HCT116 (cell line): Measurements from ENCODE around the gene ALLC. TPM values are rescaled to one million over a fixed set of nuclear protein-coding genes. Genes with fewer than 3 reads are reported as not detected.

Source experiments
- ATAC-seq: fragments of 200-7000 bp; cut with Tn5 transposase; 2 replicates; pipeline ENCODE4 v1.9.1; 2020; ENCODE audit warnings: mild to moderate bottlenecking, moderate library complexity
- BruUV-seq: library from RNA; stranded (reverse); fragments of 400-500 nt; replicated peaks from 2 replicates; lab custom pipeline; 2021; lab: Mats Ljungman, UMichigan
- CTCF ChIA-PET: fragments of 300-600 bp; sonication (Branson Sonifier 250); formaldehyde crosslinking; loops from one replicate; lab custom pipeline; 2021; ENCODE audit warnings: antibody characterized with exemption; lab: Charles Lee
- POLR2A ChIA-PET: fragments of 300-600, 350-600 bp; sonication (Branson Sonifier 250); formaldehyde crosslinking; loops from one replicate; lab custom pipeline; 2021; ENCODE audit warnings: antibody characterized with exemption; lab: Charles Lee
- RAD21 ChIA-PET, 2 experiments: fragments of 300-600 bp; sonication (Branson Sonifier 250); formaldehyde crosslinking; loops; one replicate each; lab custom pipeline; 2023; ENCODE audit warnings: low total read pairs in 2 of 2; ENCODE audit not compliant: uncharacterized antibody in 2 of 2, unreplicated experiment in 2 of 2, low non-redundant PET in 1 of 2; lab: Charles Lee
- DNase-seq: peaks from one replicate; pipeline ENCODE4 v3.0.0-alpha.2; 2010; ENCODE audit warnings: low read depth, low spot score
- H2AFZ ChIP-seq: fragments of 200-600 bp; shearing (Covaris generic), sonication (generic); 2 replicates; pipeline ENCODE4 v1.6.1; 2017; ENCODE audit warnings: low read depth, mixed run types, mixed read lengths, antibody characterized with exemption, low read length; ENCODE audit not compliant: poor library complexity, severe bottlenecking
- H3K27ac ChIP-seq: 2 replicates; pipeline ENCODE4 v1.5.1; 2012; ENCODE audit warnings: low read depth, low read length
- H3K27me3 ChIP-seq: fragments of 200-600 bp; sonication (generic); 2 replicates; pipeline ENCODE4 v1.6.1; 2016; ENCODE audit warnings: mixed run types, low read length, mixed read lengths; ENCODE audit not compliant: insufficient read depth
- H3K36me3 ChIP-seq, 2 experiments: fragments of 200-500 bp in 1 of 2; fragments of 200-600 bp in 1 of 2; sonication (Bioruptor generic) in 1 of 2; sonication (generic) in 1 of 2; 2 replicates each; pipeline versions ENCODE4 v1.5.1 to v1.6.1; 2014 to 2016; ENCODE audit warnings: low read length in 2 of 2, inconsistent platforms in 1 of 2, mixed read lengths in 1 of 2, mixed run types in 1 of 2; ENCODE audit not compliant: insufficient read depth in 2 of 2, control insufficient read depth in 1 of 2
- H3K4me1 ChIP-seq, 2 experiments: fragments of 200-600 bp in 1 of 2; sonication (generic) in 1 of 2; 2 replicates each; pipeline versions ENCODE4 v1.5.1 to v1.6.1; 2012 to 2017; ENCODE audit warnings: low read length in 2 of 2, inconsistent platforms in 1 of 2, mild to moderate bottlenecking in 1 of 2, mixed read lengths in 1 of 2, mixed run types in 1 of 2, moderate library complexity in 1 of 2; ENCODE audit not compliant: insufficient read depth in 2 of 2, control insufficient read depth in 1 of 2
- H3K4me2 ChIP-seq: fragments of 200-600 bp; sonication (generic); 2 replicates; pipeline ENCODE4 v1.6.1; 2017; ENCODE audit warnings: mixed run types, low read length, mixed read lengths
- H3K4me3 ChIP-seq, 2 experiments: fragments of 200-600 bp in 1 of 2; sonication (generic) in 1 of 2; replicated peaks in 1 of 2; 2 replicates each; pipeline ENCODE4 v1.5.1; 2011 to 2016; ENCODE audit warnings: low read length in 2 of 2, control low read depth in 1 of 2, low read depth in 1 of 2, mild to moderate bottlenecking in 1 of 2, mixed read lengths in 1 of 2, mixed run types in 1 of 2
- H3K79me2 ChIP-seq: fragments of 200-600 bp; sonication (generic); 2 replicates; pipeline ENCODE4 v1.6.1; 2017; ENCODE audit warnings: mild to moderate bottlenecking, mixed run types, low read length, moderate library complexity, mixed read lengths; ENCODE audit not compliant: insufficient read depth
- H3K9ac ChIP-seq: fragments of 200-600 bp; sonication (generic); 2 replicates; pipeline ENCODE4 v1.6.1; 2016; ENCODE audit warnings: low read length, mixed read lengths
- H3K9me2 ChIP-seq: fragments of 200-600 bp; sonication (generic), shearing (Covaris generic); 2 replicates; pipeline ENCODE4 v1.6.1; 2017; ENCODE audit warnings: mixed run types, mild to moderate bottlenecking, moderate library complexity; ENCODE audit not compliant: insufficient read depth
- H3K9me3 ChIP-seq, 2 experiments: fragments of 200-500 bp in 1 of 2; fragments of 200-600 bp in 1 of 2; sonication (Bioruptor generic) in 1 of 2; sonication (generic) in 1 of 2; 2 replicates each; pipeline ENCODE4 v1.6.1; 2014 to 2017; ENCODE audit warnings: low read length in 2 of 2, mixed read lengths in 2 of 2, inconsistent platforms in 1 of 2, low read depth in 1 of 2, mild to moderate bottlenecking in 1 of 2, mixed run types in 1 of 2, moderate library complexity in 1 of 2; ENCODE audit not compliant: control insufficient read depth in 1 of 2, insufficient read depth in 1 of 2
- H4K20me1 ChIP-seq: fragments of 200-600 bp; sonication (generic), shearing (Covaris generic); 2 replicates; pipeline ENCODE4 v1.6.1; 2017; ENCODE audit warnings: mixed run types, mild to moderate bottlenecking, moderate library complexity; ENCODE audit not compliant: insufficient read depth
- EGR1 ChIP-seq: IDR thresholded peaks from 2 replicates; pipeline ENCODE4 v1.6.1; 2012; ENCODE audit warnings: low read depth
- ELF1 ChIP-seq: IDR thresholded peaks from 2 replicates; pipeline ENCODE4 v1.6.1; 2012; ENCODE audit warnings: low read depth, borderline replicate concordance
- EZH2 ChIP-seq: fragments of 200-600 bp; sonication (generic); IDR thresholded peaks from 2 replicates; pipeline ENCODE4 v1.6.1; 2017; ENCODE audit warnings: antibody characterized with exemption, mixed run types
- FOSL1 ChIP-seq: IDR thresholded peaks from 2 replicates; pipeline ENCODE4 v1.6.1; 2012; ENCODE audit warnings: low read depth
- POLR2A ChIP-seq: IDR thresholded peaks from 2 replicates; pipeline ENCODE4 v1.7.0; 2011; ENCODE audit warnings: borderline replicate concordance; ENCODE audit not compliant: insufficient read depth, insufficient read length; ENCODE audit errors: extremely low read depth
- POLR2AphosphoS5 ChIP-seq: IDR thresholded peaks from 2 replicates; pipeline ENCODE4 v1.6.1; 2011; ENCODE audit warnings: mild to moderate bottlenecking, low read depth, low read length, moderate library complexity
- RAD21 ChIP-seq: IDR thresholded peaks from 2 replicates; pipeline ENCODE4 v1.6.1; 2012; ENCODE audit warnings: low read depth, mild to moderate bottlenecking
- SIN3A ChIP-seq: IDR thresholded peaks from 2 replicates; pipeline ENCODE4 v1.6.1; 2012; ENCODE audit warnings: low read depth
- TCF7L2 ChIP-seq: IDR thresholded peaks from 2 replicates; pipeline ENCODE4 v1.7.0; 2011; ENCODE audit warnings: borderline replicate concordance, inconsistent platforms; ENCODE audit not compliant: insufficient read depth, insufficient read length; ENCODE audit errors: extremely low read depth
- YY1 ChIP-seq: IDR thresholded peaks from 2 replicates; pipeline ENCODE4 v1.6.1; 2011; ENCODE audit warnings: low read length, low read depth, moderate library complexity, mild to moderate bottlenecking; ENCODE audit not compliant: insufficient replicate concordance; ENCODE audit errors: extremely low read depth
- ZNF274 ChIP-seq: fragments of 200-500 bp; sonication (Bioruptor generic); IDR thresholded peaks from 2 replicates; pipeline ENCODE4 v1.6.1; 2014; ENCODE audit warnings: mild to moderate bottlenecking, low read depth, low read length, inconsistent platforms
- intact Hi-C: fragments of 100-400 bp; cut with micrococcal nuclease; formaldehyde crosslinking; loops from 2 replicates; pipeline ENCODE4 v1.10.0; 2022
- total RNA-seq: library from RNA; stranded (reverse); gene quantifications from one replicate; pipeline ENCODE4 v1.2.1, GENCODE V29; 2021; ENCODE audit not compliant: unreplicated experiment
- TF ChIP-seq, protein P1 (sequence below): IDR thresholded peaks from 2 replicates; pipeline ENCODE4 v1.6.1; 2011; ENCODE audit warnings: mild to moderate bottlenecking, low read length, moderate library complexity; ENCODE audit not compliant: insufficient replicate concordance; ENCODE audit errors: extremely low read depth
- TF ChIP-seq, protein P2 (sequence below): IDR thresholded peaks from 2 replicates; pipeline ENCODE4 v1.6.1; 2012
- TF ChIP-seq, protein P3 (sequence below): IDR thresholded peaks from 2 replicates; pipeline ENCODE4 v1.6.1; 2012; ENCODE audit warnings: low read depth

ALLC gene
- total RNA-seq, 1 experiment from 2014 or later, result not detected

- H3K27ac ChIP-seq, result no peak overlapping the region
- peaks cover 0 to 8% of the 10 kb centered on the region in 2 experiments; a peak in 2 of 4 replicates for H3K4me1 ChIP-seq
- no peak overlapping the region for H3K4me2 ChIP-seq
- H3K36me3 ChIP-seq, result no peaks in the 10 kb centered on the region
- ATAC-seq (no peak), DNase-seq (no peak)
- no TSS peak for BruUV-seq
- H3K9me3 ChIP-seq, result no peaks in the 10 kb centered on the region
- no peak overlapping the region for H3K9ac ChIP-seq
- no peaks in the 10 kb centered on the region for H3K79me2 ChIP-seq
- H3K9me2 ChIP-seq, result no peaks in the 10 kb centered on the region
- no peak overlapping the region for H2AFZ ChIP-seq
- ChIA-PET CTCF (no interaction called here), RAD21 (no interaction called here), POLR2A (no interaction called here)
- peaks cover 39% of the 10 kb centered on the region for H3K27me3 ChIP-seq
- no peak for TF ChIP-seq ZNF274
- TF ChIP-seq POLR2AphosphoS5, result no peak
- TF ChIP-seq SIN3A, result no peak
- TF ChIP-seq YY1, result no peak
- TF ChIP-seq EZH2, result no peak
- TF ChIP-seq POLR2A, result no peak
- no peak for TF ChIP-seq TCF7L2
- TF ChIP-seq EGR1, result no peak
- no peak for TF ChIP-seq FOSL1
- TF ChIP-seq, protein P1, sequence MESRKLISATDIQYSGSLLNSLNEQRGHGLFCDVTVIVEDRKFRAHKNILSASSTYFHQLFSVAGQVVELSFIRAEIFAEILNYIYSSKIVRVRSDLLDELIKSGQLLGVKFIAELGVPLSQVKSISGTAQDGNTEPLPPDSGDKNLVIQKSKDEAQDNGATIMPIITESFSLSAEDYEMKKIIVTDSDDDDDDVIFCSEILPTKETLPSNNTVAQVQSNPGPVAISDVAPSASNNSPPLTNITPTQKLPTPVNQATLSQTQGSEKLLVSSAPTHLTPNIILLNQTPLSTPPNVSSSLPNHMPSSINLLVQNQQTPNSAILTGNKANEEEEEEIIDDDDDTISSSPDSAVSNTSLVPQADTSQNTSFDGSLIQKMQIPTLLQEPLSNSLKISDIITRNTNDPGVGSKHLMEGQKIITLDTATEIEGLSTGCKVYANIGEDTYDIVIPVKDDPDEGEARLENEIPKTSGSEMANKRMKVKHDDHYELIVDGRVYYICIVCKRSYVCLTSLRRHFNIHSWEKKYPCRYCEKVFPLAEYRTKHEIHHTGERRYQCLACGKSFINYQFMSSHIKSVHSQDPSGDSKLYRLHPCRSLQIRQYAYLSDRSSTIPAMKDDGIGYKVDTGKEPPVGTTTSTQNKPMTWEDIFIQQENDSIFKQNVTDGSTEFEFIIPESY, result no peak
- TF ChIP-seq, protein P2, sequence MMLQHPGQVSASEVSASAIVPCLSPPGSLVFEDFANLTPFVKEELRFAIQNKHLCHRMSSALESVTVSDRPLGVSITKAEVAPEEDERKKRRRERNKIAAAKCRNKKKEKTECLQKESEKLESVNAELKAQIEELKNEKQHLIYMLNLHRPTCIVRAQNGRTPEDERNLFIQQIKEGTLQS, result no peak
- no peak for TF ChIP-seq ELF1
- TF ChIP-seq, protein P3, sequence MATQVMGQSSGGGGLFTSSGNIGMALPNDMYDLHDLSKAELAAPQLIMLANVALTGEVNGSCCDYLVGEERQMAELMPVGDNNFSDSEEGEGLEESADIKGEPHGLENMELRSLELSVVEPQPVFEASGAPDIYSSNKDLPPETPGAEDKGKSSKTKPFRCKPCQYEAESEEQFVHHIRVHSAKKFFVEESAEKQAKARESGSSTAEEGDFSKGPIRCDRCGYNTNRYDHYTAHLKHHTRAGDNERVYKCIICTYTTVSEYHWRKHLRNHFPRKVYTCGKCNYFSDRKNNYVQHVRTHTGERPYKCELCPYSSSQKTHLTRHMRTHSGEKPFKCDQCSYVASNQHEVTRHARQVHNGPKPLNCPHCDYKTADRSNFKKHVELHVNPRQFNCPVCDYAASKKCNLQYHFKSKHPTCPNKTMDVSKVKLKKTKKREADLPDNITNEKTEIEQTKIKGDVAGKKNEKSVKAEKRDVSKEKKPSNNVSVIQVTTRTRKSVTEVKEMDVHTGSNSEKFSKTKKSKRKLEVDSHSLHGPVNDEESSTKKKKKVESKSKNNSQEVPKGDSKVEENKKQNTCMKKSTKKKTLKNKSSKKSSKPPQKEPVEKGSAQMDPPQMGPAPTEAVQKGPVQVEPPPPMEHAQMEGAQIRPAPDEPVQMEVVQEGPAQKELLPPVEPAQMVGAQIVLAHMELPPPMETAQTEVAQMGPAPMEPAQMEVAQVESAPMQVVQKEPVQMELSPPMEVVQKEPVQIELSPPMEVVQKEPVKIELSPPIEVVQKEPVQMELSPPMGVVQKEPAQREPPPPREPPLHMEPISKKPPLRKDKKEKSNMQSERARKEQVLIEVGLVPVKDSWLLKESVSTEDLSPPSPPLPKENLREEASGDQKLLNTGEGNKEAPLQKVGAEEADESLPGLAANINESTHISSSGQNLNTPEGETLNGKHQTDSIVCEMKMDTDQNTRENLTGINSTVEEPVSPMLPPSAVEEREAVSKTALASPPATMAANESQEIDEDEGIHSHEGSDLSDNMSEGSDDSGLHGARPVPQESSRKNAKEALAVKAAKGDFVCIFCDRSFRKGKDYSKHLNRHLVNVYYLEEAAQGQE, result no peak
- no peak for TF ChIP-seq RAD21
- no peak overlapping the region for H3K4me3 ChIP-seq
- intact Hi-C loops, result no loop called here
- no peaks in the 10 kb centered on the region for H4K20me1 ChIP-seq
Observed at GRCh38 chr2:3751806-3752205, 93.8 kb downstream of the ALLC start.
